NCI-H69 (cell line): Measurements from ENCODE around the gene IGDCC3.
"Not testable (repeated sequence)": the region's sequence is repeated elsewhere in the genome, so short reads cannot be mapped to it uniquely, and the experiment has no call there.

Experiments
- DNase-seq: peaks from one replicate; lab custom pipeline; 2025; lab: John Stamatoyannopoulos, UW

Gene IGDCC3

DNA sequence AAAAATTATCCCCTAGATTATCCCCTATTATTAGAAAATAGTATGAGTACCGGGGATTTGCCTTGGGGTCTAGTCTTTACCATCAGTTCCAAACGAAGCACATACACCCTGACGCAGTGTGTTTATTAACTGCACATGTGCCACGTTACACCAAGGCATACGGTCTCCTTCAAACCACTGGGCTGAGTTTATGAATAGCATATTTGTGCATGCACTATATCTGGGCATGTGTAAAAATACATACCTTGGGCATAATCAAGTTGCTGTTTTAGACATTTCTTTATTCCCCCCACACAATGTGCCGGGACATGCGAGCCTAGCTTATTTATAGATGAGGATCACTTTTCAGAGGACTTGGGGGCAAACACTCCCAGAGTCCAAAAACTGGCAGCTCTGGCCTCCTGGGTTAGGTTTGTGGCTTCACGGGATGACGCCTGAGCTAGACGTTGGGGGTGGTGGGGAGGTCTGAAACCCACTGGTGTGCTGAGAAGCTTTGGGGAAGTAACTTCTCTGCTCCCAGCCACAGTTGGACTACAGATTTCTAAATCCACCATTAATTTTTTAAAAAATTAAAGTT is 28.7 kb upstream of the IGDCC3 start:
- no peak for DNase-seq

DNA sequence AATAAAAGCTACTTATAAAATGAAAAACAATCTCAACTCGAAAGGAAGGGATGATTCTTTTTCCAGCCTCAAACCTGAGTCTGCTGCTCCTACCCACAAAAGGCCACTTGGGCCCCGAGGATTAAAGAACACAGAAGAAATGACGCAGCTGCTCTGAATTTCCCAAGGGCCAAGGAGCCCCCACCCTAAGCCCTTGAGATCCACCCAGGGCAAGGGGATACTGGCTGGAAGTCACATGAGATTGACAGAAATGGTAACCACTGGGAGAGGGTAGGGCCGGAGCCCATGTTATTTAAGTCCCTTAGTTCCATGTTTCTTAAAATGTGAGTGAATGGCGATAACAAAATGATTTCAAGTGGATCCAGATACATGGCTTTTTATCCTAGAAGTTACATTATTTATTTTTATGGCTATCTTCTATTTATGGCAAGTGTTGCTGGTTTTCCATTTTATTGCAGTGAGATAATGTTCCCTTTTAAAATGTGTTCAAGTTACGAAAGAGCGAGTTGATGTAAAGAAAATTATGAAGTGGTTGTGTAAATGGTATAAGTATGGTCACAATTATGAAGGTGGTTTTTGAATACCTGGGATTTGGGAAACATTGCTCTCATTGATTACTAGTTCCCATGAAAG is 28.1 kb upstream of the IGDCC3 start:
- no peak for DNase-seq

DNA sequence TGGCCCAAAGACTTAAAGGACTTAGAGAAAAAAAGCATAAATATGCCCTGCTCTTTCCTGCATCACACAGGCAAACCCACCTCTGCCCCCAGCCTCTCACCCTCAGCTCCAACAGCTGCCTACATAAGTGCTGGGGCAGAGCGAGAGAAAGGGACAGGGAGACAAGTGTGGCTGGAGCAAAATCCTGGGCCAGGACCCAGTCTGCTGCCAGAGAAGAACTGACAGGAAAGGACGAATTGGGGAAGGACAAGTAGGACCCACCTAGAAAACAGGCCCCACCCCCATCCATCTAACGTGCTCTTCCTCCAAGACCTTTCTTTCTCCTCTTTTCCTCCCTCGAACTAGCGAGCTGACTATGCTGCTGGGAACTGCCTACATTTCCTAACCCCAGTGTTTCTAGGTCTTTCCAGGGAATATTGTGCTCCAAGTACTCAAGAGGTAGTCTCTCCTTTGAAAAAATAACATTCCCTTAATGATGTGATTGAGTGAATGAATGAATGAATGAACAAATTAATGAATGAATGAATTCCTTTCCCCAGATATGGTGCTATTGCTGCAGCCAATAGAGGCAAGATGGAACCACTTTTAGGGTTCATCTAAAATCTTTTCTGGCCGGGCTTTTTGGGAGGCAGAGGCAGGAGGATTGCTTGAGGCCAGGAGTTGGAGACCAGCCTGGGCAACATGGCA is 26.5 kb upstream of the IGDCC3 start:
- DNase-seq, result no peak

GRCh38 chr15:65402961-65403360 is 25.2 kb upstream of the IGDCC3 start:
- DNase-seq, result no peak

- no peak for DNase-seq
Measured at GRCh38 chr15:65401611-65402240, 23.9 kb upstream of the IGDCC3 start.

DNA sequence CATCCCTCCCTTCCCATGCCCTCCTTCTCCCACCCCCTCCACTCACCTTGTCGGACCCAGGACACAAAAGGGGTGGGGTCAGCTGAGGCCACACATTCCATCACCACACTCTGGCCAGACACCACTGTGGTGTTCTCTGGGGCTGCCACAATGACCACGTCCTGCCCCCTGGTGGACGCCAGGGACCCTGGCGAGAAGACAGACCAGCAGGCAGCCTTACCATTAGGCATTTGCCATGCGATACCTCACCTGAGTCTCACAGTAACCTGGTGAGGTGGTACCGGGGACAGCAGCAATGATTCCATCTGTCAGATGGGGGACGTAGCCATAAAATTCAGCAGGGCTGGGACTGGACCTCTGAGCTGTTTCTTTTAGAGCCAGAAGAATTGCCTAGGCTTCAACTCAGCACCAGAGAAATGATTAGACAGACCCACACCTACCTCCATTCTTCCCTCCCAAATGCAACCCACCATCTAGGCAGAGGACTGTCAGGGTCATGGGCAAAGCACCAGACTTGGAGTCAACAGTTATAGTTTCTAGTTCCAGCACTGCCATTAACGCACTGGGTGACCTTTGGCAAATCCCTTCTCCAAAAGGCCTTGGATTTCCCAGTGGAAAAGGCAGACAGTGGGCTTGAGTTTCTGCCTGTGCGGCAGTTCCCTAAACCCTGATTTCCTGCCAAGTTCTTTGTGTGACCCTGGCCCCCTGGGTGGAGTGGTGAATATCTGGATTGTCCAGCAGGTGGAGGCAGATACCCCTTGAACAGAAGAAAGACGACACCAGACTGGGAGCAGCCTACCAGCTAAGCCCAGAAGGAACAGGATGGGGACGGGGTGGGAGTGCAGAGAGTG is 23.2 kb upstream of the IGDCC3 start:
- DNase-seq, result peak; percentile 96

DNA sequence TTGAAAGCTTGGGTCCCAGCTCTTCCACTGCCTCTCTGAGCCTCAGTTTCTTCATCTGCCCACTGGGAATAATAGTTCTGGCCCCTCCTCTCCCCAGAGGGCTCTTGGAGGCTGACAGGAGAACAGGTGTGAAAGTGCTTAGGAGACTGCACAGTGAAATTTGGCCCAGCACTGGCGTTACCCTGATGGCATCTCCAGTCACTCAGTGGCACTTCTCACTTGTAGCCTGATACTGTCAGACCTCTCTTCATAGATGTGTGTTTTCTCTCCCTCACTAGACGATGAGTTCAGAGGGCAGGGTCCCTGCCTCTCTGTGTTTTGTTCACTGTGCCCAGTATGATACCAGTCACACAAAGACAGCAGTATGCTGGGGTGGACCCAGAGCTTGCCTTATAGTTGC is 22.2 kb upstream of the IGDCC3 start:
- no peak for DNase-seq

DNA sequence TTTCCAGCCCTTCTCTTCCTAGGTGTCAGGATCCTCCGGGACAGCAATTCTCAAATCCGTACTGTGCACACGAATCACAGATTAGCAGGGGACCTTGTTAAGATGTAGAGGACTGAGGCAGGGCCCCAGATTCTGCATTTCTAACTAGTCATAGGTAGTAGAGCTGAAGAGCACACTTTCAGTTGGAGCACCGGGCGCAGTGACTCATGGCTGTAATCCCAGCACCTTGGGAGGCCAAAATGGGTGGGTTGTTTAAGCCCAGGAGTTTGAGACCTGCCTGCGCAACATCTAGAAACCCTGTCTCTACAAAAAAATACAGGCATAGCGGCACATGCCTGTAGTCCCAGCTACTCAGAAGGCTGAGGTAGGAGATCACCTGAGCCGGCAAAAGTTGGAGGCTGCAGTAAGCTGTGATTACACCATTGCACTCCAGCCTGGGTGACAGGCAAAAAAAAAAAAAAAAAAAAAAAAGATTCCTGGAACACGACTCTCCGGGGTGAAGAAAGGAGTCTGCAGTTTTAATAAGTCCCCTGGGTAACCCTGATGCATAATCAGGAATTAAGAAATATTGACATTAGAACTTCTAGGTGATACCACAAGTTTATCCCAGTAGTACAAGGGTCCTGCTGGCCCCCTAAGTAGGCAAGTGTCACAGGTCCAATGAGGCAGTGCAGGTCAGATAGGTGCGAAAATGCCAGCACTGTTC is 21.4 kb upstream of the IGDCC3 start:
- DNase-seq, result no peak

DNA sequence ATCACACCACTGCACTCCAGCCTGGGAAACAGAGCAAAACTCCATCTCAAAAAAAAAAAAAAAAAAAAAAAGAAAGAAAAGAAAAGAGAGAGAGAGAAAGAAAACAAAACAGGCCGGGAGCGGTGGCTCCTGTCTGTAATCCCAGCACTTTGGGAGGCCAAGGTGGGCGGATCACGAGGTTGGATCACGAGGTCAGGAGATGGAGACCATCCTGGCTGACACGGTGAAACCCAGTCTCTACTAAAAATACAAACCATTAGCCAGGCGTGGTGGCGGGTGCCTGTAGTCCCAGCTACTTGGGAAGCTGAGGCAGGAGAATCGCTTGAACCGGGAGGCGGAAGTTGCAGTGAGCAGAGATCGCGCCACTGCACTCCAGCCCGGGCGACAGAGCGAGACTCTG is 20.7 kb upstream of the IGDCC3 start:
- DNase-seq, result not testable (repeated sequence)

DNA sequence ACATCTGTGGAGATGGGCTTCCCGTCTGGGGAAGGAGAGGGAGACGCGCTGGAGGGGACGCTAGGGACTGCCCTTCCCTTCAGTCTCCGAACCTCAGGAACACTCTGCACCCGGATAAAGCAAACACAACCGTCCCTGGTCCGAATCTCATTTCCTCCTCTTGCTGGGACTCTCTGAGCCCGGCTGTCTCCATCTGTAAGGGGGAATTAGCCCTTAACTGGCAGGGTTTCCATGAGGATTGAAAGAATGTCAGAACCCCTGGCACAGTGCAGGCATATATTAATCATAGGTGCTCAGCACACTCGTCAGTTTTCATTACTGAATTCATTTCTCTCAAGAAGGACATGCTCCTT is 19.1 kb upstream of the IGDCC3 start:
- no peak for DNase-seq

DNA sequence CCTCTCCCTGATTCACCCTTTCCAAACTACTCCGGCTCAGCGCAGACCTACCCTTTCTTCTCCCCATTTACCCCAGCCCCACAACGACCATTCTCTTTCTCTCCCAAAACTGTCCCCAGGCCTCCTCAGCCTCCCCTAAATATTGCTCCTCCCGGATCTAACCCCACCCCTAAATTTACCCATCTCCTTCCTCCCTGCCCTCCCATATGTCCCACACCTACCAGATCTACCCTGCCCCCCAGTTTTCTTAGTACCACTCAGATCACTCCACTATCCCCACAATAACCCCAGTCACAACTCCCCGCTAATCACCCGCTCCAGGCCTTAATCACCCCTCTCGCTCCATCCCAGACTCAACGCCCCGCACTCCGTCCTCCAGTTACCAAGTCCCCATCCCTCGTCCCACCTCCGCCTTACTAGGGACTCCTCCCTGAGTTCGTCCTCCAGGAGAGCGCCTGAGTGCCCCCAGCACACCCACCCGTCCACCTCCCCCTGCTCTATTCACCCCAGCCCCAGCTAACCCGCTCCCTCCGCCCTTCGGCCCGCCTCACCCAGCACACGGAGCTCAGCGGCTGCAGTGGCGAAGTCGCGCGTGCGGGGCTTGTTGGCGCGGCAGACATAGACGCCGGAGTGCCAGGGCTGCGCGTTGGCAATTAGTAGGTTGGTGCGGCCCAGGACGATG is 18.6 kb upstream of the IGDCC3 start:
- DNase-seq, result peak; percentile 52

DNA sequence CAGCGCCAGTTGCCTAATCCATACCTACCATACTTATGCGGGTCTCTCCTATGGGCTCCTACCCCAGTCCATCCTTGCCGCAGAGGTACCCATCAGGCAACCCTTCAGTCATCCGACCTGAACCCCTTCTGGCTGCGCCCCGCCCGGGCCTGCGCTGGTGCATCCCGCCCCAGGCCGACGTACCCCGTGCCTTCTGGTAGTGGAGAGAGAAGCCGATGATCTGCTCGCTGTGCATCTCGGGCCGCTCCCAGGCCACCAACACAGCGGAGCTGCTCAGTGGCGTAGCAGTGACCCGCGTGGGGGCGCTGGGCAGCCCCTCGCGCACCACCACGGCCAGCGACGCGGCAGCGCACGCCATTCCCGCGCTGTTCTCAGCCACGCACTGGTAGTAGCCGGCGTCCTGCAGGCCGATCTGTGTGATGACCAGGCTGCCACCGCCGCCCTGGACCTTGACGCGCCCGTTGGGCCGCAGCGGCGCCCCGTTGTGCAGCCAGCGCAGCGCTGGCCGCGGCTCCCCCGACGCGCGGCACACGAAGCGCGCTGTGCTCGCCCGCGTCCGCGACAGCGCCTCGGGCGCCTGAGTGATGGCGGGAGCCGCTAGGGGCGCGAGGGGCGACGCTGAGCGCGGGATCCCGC is 17.9 kb upstream of the IGDCC3 start:
- DNase-seq, result peak; percentile 39

DNA sequence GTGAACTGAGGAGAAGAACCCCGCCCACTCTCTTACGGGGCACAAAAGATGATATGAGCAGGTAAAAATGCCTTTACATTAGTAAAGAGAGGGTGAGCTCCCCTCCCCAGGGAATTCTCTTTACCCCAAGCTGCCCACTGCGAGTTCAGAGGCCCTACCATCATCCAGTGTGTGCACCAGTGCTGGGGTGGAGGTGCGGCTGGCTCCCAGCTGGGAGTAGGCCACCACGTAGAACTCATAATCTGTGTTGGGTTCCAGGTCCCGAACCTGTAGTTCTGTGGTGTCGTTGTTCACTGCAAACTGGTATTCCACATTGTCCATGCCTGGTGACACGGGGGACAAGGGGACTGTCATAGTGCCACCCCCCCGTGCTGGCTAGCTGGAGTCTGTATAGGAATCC is 17.1 kb upstream of the IGDCC3 start:
- no peak for DNase-seq

GRCh38 chr15:65394280-65394789 is 16.5 kb upstream of the IGDCC3 start:
- DNase-seq, result no peak

DNA sequence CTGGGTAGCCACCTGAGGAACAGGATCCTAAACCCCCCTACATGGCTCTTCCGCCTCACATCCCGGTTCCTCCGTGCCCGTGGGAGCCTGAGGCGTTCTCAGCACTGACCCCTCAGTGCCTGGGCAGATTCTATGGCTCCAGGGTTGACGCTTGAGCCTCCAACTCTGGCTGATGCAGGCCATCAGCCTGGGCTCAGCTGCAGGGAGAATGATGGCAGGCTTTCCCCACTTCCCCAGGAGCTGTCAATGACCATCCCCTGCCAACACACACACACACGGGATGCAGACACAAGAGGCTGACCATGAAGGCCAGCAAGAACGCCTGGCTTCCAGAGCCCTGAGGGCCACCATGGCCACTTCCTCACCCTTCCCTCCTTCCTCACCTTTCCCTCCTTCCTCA is 15.8 kb upstream of the IGDCC3 start:
- no peak for DNase-seq

- DNase-seq, result no peak
Measured at GRCh38 chr15:65393091-65393490, 15.3 kb upstream of the IGDCC3 start.

- no peak for DNase-seq
Measured at GRCh38 chr15:65392368-65392767, 14.6 kb upstream of the IGDCC3 start.

DNA sequence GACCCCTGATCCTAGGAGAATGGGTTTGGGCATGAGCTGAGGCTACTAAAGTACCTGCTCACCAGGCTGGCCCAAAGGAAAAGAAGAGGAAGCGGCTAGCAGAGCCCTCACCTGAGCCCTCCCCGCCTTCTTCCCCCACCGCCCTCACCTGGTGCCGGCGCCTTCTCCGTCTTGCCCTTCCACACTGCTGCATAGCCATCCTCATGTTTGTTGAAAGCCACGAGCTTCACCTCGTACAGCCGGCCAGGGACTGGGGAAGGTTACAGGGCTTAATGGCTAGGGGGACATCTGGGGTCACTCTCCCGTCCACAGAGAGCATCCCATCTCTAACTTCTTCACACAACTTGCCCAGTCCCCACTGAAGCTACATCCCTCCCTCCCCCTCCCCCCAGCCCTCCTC is 13.9 kb upstream of the IGDCC3 start:
- DNase-seq, result no peak

DNA sequence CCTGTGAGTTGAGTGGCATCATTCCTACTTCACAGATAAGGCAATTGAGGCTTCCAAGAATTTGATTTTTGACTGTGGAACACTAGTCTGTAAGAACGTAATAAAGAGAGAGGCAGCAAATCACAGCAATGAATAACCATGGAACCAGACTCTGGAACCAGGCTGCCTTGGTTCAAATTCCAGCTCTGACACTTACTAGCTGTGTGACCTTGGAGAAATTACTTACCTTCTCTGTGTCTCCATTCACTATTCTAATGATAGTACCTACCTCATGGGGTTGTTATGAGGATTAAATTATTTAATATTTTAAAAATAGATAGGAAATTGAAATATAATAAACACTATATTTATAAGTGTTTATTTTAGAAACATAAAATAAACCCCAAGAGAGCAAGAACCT is 12.6 kb upstream of the IGDCC3 start:
- no peak for DNase-seq

DNA sequence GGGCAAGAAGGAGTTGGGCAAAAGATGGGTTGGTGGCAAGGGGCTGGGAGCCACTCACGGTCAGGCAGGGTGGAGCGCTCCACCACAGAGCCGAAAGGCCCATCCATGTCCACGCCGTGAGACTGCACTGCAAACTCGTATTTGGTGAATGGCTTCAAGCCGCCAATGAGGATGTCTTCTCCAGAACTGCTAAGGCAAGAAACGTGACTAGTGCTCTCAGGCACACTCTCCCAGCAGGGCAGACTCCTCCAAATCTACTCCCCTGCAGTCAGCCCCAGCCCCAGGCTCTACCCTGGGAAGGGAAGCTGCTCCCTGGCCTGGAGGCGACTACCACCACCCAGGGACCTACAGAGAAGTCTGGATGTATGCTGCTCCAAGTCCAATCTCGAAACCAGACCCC is 11.4 kb upstream of the IGDCC3 start:
- no peak for DNase-seq
